Measurements from ENCODE around the gene GSC2.

GRCh38 chr22:19134874-19135273 lies 15.2 kb downstream of the GSC2 start:
- TF ChIP-seq POLR2A (IDR thresholded peaks at IDR 0.05) = no peak
- TF ChIP-seq, protein P1, sequence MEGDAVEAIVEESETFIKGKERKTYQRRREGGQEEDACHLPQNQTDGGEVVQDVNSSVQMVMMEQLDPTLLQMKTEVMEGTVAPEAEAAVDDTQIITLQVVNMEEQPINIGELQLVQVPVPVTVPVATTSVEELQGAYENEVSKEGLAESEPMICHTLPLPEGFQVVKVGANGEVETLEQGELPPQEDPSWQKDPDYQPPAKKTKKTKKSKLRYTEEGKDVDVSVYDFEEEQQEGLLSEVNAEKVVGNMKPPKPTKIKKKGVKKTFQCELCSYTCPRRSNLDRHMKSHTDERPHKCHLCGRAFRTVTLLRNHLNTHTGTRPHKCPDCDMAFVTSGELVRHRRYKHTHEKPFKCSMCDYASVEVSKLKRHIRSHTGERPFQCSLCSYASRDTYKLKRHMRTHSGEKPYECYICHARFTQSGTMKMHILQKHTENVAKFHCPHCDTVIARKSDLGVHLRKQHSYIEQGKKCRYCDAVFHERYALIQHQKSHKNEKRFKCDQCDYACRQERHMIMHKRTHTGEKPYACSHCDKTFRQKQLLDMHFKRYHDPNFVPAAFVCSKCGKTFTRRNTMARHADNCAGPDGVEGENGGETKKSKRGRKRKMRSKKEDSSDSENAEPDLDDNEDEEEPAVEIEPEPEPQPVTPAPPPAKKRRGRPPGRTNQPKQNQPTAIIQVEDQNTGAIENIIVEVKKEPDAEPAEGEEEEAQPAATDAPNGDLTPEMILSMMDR (IDR thresholded peaks at IDR 0.05) = no peak
- TF ChIP-seq EP300 (IDR thresholded peaks at IDR 0.05) = no peak

Data from ovary (tissue), 3 donors.